ENCODE results near the gene PPP1R14C.

DNA sequence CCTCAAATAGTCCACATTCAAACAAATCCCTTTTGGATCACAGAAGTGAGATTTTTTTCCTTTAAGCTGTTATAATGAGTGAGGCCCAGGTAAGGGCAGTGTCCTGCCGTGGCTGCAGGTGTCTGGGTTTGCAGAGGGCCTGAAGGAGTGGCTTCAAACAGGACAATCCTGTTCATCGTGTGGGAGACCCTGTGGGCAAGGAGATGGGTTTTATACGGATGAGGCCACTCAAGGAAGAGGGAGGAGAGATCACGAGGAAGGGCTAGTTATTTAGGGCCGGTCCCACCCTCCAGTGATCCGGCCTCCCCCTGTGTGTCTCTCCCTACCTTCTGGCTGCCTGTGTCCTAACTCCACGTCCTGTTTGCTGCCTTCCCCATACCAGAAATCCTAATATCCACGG, 33.8 kb downstream of the PPP1R14C start:
- TF ChIP-seq CTCF (IDR thresholded peaks at IDR 0.05) (no peak), EZH2phosphoT487 (IDR thresholded peaks at IDR 0.05) (no peak)

All from neural progenitor cell (in vitro differentiated cells).